ENCODE results near the gene CDKAL1.

CDKAL1 gene

GRCh38 chr6:21277601-21278374 is 743.5 kb downstream of the CDKAL1 start:
- no peak for DNase-seq

- no peak for DNase-seq
Observed at GRCh38 chr6:21278375-21278745, 744.1 kb downstream of the CDKAL1 start.

- DNase-seq, result no peak
Observed at GRCh38 chr6:21279619-21280018, 745.4 kb downstream of the CDKAL1 start.

GRCh38 chr6:21281366-21281765 is 747.1 kb downstream of the CDKAL1 start:
- DNase-seq, result no peak
